GM23248 (cell line): ENCODE measurements around the gene BSG.

Source experiments
- EZH2 ChIP-seq: fragments of 200-600 bp; sonication (generic); IDR thresholded peaks from 2 replicates; pipeline ENCODE4 v1.6.1; 2018; ENCODE audit warnings: antibody characterized with exemption, mild to moderate bottlenecking; ENCODE audit not compliant: insufficient read depth, poor library complexity, severe bottlenecking
- EZH2phosphoT487 ChIP-seq: fragments of 200-600 bp; sonication (generic); IDR thresholded peaks from 2 replicates; pipeline ENCODE4 v1.6.1; 2018; ENCODE audit warnings: antibody characterized with exemption, moderate library complexity, mild to moderate bottlenecking, low read depth; ENCODE audit not compliant: insufficient read depth

DNA sequence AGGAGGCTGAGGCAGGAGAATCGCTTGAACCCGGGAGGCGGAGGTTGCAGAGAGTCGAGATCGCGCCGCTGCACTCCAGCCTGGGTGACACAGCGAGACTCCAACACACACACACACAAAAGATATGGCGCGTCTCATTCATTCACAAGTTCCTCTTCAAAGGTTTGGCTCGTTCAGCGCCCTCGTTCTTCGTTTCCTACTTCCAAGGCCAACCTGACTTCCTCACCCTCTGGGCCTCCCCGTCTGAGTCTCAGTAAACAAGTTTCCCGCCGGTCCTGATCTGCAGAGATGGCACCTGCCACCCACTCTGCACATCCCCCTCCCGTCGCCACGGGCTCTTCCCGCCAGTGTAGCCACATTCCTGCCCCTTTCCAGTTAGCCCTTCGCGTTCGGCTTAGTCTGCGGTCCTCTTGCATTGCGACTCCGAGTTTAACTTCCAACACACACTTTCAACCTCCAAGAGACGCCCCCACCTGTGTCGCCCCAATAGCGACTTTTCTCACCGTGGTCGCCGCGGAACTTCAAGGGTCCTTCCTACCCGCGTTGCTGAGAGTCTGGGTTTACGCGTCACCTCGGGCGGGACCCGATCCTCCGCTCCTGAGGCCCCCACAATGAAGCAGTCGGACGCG, 1.3 kb upstream of the BSG start:
- TF ChIP-seq EZH2phosphoT487 (no peak), EZH2 (no peak)
